Astrocyte (in vitro differentiated cells and primary cell): Measurements from ENCODE around the gene PRKAG2. TPM values are rescaled to one million over a fixed set of nuclear protein-coding genes. Genes with fewer than 3 reads are reported as not detected.
A peak's percentile ranks its signal among the peaks of the same experiment; 100 is the strongest.

Experiments
- DNase-seq: peaks from one replicate; pipeline ENCODE4 v3.0.0-alpha.2; 2010; ENCODE audit warnings: low read depth
- FAIRE-seq: peaks from 2 replicates; lab custom pipeline; 2011; peaks lifted over from hg19 to GRCh38; lab: Jason Lieb, UNC
- H2AFZ ChIP-seq: 2 replicates; pipeline ENCODE4 v1.6.0; 2012; ENCODE audit warnings: low read depth, low read length, inconsistent platforms
- H3K27ac ChIP-seq: 2 replicates; pipeline ENCODE4 v1.5.1; 2011; ENCODE audit warnings: low read depth, low read length, inconsistent platforms
- H3K27me3 ChIP-seq: 2 replicates; pipeline ENCODE4 v1.6.0; 2011; ENCODE audit warnings: low read length, inconsistent platforms; ENCODE audit not compliant: insufficient read depth
- H3K36me3 ChIP-seq: 2 replicates; pipeline ENCODE4 v1.5.1; 2011; ENCODE audit warnings: low read length, inconsistent platforms; ENCODE audit not compliant: insufficient read depth
- H3K4me1 ChIP-seq: 2 replicates; pipeline ENCODE4 v1.5.1; 2011; ENCODE audit warnings: low read length, inconsistent platforms; ENCODE audit not compliant: insufficient read depth
- H3K4me2 ChIP-seq: 2 replicates; pipeline ENCODE4 v1.6.0; 2012; ENCODE audit warnings: low read length, inconsistent platforms
- H3K4me3 ChIP-seq: 2 replicates; pipeline ENCODE4 v1.5.1; 2011; ENCODE audit warnings: low read depth, mild to moderate bottlenecking, low read length, inconsistent platforms; ENCODE audit not compliant: insufficient read depth
- H3K79me2 ChIP-seq: 2 replicates; pipeline ENCODE4 v1.6.0; 2012; ENCODE audit warnings: mild to moderate bottlenecking, low read length, inconsistent platforms; ENCODE audit not compliant: insufficient read depth
- H3K9ac ChIP-seq: 2 replicates; pipeline ENCODE4 v1.6.0; 2012; ENCODE audit warnings: mild to moderate bottlenecking, low read length, inconsistent platforms
- H3K9me3 ChIP-seq: 2 replicates; pipeline ENCODE4 v1.5.1; 2012; ENCODE audit warnings: low read depth, mild to moderate bottlenecking, low read length, inconsistent platforms; ENCODE audit not compliant: insufficient read depth
- H4K20me1 ChIP-seq: 2 replicates; pipeline ENCODE4 v1.6.0; 2012; ENCODE audit warnings: low read length, inconsistent platforms; ENCODE audit not compliant: insufficient read depth
- H3K27ac Mint-ChIP-seq: one replicate; pipeline ENCODE4 v1.8.0; 2021; ENCODE audit warnings: mild to moderate bottlenecking, mixed read lengths; ENCODE audit not compliant: unreplicated experiment
- H3K27me3 Mint-ChIP-seq: one replicate; pipeline ENCODE4 v1.8.0; 2021; ENCODE audit warnings: low read depth, mixed read lengths; ENCODE audit not compliant: unreplicated experiment
- H3K36me3 Mint-ChIP-seq: one replicate; pipeline ENCODE4 v1.8.0; 2021; ENCODE audit warnings: low read depth, mixed read lengths; ENCODE audit not compliant: unreplicated experiment
- H3K4me1 Mint-ChIP-seq: one replicate; pipeline ENCODE4 v1.8.0; 2021; ENCODE audit warnings: low read depth, mixed read lengths; ENCODE audit not compliant: unreplicated experiment
- H3K4me3 Mint-ChIP-seq: one replicate; pipeline ENCODE4 v1.8.0; 2021; ENCODE audit warnings: mild to moderate bottlenecking, moderate library complexity, mixed read lengths; ENCODE audit not compliant: unreplicated experiment
- H3K9me3 Mint-ChIP-seq: one replicate; pipeline ENCODE4 v1.8.0; 2021; ENCODE audit warnings: mild to moderate bottlenecking, mixed read lengths; ENCODE audit not compliant: unreplicated experiment
- EZH2 ChIP-seq: IDR thresholded peaks from 2 replicates; pipeline ENCODE4 v1.6.1; 2012; ENCODE audit warnings: mild to moderate bottlenecking, low read length, inconsistent platforms; ENCODE audit not compliant: insufficient read depth
- total RNA-seq: library from RNA; stranded (reverse); gene quantifications from 2 replicates; pipeline ENCODE4 v1.2.1, GENCODE V29; 2021
- TF ChIP-seq, protein P1 (sequence below): IDR thresholded peaks from 2 replicates; pipeline ENCODE4 v1.5.1; 2011; ENCODE audit warnings: low read depth, mild to moderate bottlenecking, inconsistent platforms, low read length, moderate library complexity; ENCODE audit not compliant: insufficient read depth

PRKAG2 gene
- total RNA-seq, 1 donor from 2014 or later, result 40.7 TPM

DNA sequence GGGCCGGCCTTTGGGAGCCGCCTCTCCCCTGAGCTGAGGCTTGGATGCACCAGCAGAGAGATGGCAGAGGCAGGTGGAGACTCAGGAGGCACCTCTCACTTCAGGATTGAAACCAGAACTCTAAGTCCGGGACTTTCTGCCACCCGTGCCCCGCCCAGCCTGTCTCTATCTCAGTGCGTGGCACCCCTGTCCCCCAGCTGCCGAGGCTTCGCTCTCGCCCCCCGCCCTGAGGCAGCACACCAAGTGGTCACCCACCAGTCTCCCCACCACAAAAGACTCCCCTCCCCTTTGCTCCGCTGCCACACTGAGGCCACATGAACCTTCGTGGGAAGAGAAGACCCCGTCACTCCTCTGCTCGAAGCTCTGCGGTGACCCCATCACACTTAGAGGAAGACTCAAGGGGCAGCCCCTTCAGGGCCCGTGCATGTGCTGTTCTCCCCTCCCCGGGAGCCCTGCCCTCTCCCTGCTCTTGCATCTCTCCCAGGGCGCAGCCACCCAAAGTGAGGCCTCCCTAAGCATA, 166.7 kb downstream of the PRKAG2 start:
- H3K9ac ChIP-seq, result no peak overlapping the region
- peaks cover 9% of the 10 kb centered on the region for H3K27me3 Mint-ChIP-seq
- no peak overlapping the region for H3K27ac ChIP-seq
- H3K36me3 ChIP-seq, result no peaks in the 10 kb centered on the region
- no peak overlapping the region for H3K4me3 Mint-ChIP-seq
- peaks cover 19% of the 10 kb centered on the region for H3K4me1 Mint-ChIP-seq
- H3K9me3 Mint-ChIP-seq, result no peaks in the 10 kb centered on the region
- H3K36me3 Mint-ChIP-seq, result peaks cover 4% of the 10 kb centered on the region
- H4K20me1 ChIP-seq, result no peaks in the 10 kb centered on the region
- H3K79me2 ChIP-seq, result no peaks in the 10 kb centered on the region
- H2AFZ ChIP-seq, result no peak overlapping the region
- H3K4me1 ChIP-seq, result peaks cover 19% of the 10 kb centered on the region
- H3K4me2 ChIP-seq, result no peak overlapping the region
- no peaks in the 10 kb centered on the region for H3K9me3 ChIP-seq
- FAIRE-seq, result no peak
- no peaks in the 10 kb centered on the region for H3K27me3 ChIP-seq
- no peak overlapping the region for H3K4me3 ChIP-seq
- no peak for DNase-seq
- peak overlapping the region; percentile 28 for H3K27ac Mint-ChIP-seq
- TF ChIP-seq, protein P1, sequence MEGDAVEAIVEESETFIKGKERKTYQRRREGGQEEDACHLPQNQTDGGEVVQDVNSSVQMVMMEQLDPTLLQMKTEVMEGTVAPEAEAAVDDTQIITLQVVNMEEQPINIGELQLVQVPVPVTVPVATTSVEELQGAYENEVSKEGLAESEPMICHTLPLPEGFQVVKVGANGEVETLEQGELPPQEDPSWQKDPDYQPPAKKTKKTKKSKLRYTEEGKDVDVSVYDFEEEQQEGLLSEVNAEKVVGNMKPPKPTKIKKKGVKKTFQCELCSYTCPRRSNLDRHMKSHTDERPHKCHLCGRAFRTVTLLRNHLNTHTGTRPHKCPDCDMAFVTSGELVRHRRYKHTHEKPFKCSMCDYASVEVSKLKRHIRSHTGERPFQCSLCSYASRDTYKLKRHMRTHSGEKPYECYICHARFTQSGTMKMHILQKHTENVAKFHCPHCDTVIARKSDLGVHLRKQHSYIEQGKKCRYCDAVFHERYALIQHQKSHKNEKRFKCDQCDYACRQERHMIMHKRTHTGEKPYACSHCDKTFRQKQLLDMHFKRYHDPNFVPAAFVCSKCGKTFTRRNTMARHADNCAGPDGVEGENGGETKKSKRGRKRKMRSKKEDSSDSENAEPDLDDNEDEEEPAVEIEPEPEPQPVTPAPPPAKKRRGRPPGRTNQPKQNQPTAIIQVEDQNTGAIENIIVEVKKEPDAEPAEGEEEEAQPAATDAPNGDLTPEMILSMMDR, result no peak
- TF ChIP-seq EZH2, result no peak

DNA sequence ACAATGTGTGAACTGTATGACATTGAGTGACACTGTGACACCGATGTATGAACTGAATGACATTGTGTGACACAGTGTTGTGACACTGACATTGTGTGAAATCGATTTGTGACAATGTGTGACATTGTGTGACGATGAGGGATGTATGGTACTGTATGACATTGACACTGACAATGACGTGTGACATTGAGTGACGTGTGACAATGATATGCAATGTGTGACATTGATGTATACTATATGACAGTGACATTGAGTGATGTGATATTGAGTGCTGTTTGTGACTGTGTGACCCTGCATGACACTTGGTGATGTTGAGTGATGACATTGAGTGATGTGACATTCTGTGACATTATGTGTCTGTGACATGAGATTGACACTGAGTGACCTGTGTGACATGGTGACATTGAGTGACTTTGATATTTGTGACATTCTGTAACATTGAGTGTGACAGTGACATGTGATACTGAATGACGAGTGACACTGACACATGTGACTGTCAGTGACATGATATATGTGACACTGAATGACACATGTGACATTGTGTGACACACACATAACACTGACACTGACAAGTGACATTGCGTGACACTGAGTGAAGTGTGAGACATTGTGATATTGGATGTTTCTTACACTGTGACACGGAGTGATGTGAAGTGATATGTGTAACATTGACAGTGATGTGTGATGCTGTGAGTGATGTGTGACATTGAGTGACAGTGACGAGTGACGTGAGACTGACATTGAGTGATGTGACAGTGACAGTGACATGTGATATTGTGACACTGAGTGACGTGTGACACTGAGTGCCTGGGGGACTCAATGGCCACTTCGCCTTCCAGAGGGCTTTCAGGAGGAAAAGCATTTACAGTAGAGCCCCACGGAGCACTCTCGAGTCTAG, 167.5 kb downstream of the PRKAG2 start:
- no peaks in the 10 kb centered on the region for H3K9me3 Mint-ChIP-seq

More for the DNA sequence above, 167.5 kb downstream of the PRKAG2 start:
- no peak overlapping the region for H3K27ac Mint-ChIP-seq
- peaks cover 4% of the 10 kb centered on the region for H3K36me3 Mint-ChIP-seq
- no peaks in the 10 kb centered on the region for H3K27me3 ChIP-seq
- no peaks in the 10 kb centered on the region for H3K79me2 ChIP-seq
- no peak overlapping the region for H3K4me3 Mint-ChIP-seq
- FAIRE-seq, result no peak
- no peaks in the 10 kb centered on the region for H4K20me1 ChIP-seq
- no peak overlapping the region for H3K4me2 ChIP-seq
- no peaks in the 10 kb centered on the region for H3K9me3 ChIP-seq
- peaks cover 22% of the 10 kb centered on the region for H3K4me1 Mint-ChIP-seq
- no peak for DNase-seq
- no peaks in the 10 kb centered on the region for H3K36me3 ChIP-seq
- TF ChIP-seq EZH2, result no peak
- TF ChIP-seq, protein P1, result no peak
- H3K4me1 ChIP-seq, result peaks cover 20% of the 10 kb centered on the region
- H3K9ac ChIP-seq, result no peak overlapping the region
- no peak overlapping the region for H2AFZ ChIP-seq
- H3K27me3 Mint-ChIP-seq, result peaks cover 9% of the 10 kb centered on the region
- no peak overlapping the region for H3K27ac ChIP-seq
- no peak overlapping the region for H3K4me3 ChIP-seq
